ENCODE data around the gene PCDHGA4.
"Not testable (repeated sequence)": the region's sequence is repeated elsewhere in the genome, so short reads cannot be mapped to it uniquely, and the experiment has no call there.

PCDHGA4 gene

GRCh38 chr5:141354900-141355469 is at the start of gene PCDHGA4:
PCDHGA4 (plus strand) TSS chr5:141355021; CDS start chr5:141355108, 87 bp downstream.
- no peak for DNase-seq (ENCODE audit: low spot score)

GRCh38 chr5:141306630-141307029 is 48.2 kb upstream of the PCDHGA4 start:
- DNase-seq (ENCODE audit: low spot score) = no peak

DNA sequence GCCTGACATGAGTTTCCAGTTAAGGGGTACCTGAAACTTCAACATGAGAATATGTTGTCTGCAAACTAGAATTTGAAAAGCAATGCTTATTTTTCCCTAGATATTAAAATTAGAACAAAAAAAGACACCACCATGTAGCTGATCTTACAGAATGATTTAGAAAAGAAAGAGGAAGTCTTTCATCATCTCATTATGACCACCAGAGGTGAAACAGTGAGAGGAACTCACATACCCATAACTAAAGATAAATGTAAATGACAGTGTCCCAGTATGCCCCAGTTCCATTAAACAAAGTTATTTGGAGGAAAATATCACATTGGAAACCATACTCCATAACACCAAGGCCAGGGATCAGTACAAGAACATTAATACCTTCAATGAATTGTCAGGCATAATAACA is 41.1 kb upstream of the PCDHGA4 start:
- DNase-seq (ENCODE audit: low spot score) = no peak

- DNase-seq (ENCODE audit: low spot score) = not testable (repeated sequence)
Observed at GRCh38 chr5:141316963-141317362, 37.9 kb upstream of the PCDHGA4 start.

- DNase-seq (ENCODE audit: low spot score) = no peak
Observed at GRCh38 chr5:141319202-141319601, 35.6 kb upstream of the PCDHGA4 start.

DNA sequence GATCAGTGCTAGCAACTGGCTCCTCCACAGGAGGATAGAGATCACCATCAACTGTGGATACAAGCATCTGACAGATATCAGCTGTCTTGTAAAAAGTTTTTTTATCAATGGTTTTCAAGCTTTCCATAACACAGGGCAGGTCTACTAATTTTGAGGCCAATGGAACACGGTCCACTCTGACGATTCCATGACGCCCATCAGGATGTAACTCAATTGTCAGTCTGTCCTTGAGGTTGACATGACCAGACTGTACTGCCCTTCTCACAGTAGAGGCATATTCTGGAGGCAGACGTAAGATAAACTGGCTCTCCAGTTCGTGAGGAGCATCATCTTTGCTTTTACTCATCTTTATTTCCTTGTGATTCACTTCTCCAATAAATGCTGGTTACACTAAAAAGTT is 35.1 kb upstream of the PCDHGA4 start:
- no peak for DNase-seq (ENCODE audit: low spot score)

DNA sequence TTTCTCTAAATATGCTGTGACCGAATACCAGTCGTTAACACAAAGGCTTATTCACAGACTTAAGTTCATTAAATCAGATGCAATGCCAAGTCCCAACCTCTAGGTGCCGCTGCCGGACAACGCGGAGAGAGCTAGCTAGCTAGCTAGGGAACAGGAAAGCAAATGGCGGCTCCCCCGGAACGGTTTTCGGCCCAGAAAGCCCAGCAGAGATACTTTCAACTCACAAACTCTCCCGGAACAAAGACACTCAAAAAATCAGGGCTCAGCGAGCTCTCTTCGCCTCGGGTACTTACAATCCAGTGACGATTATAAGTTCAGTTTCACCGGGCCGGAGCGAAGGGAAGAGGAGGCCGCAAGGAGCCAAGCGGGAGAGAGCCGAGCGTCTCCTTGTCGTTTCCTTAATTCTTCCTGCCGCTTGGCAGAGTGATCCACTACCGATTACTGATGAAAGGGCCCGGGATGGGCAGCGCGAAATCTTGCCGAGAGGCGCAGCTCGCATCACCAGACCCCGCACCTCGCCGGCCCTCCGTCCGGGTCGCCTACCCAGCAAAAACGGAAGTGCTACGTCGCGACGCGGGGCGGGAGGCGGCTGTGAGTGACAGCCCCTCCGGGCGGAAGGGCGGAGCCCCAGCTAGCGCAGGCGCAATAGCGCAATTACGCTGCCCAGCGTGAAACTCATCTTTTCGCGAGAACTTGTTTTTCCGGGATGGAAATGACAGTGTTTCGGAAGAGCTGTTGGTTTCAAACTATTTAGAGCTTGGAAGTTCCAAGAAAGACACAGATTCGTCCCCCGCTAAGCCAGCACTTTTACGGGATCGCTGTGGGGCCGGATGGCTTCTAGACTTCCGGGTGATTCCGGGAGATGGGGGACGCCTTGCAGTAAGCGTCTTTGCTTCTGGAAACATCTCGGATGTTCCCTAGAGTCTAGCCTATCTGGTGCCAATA is 34.3 kb upstream of the PCDHGA4 start, which contains the start of gene TAF7:
TAF7 (minus strand) TSS at position 560 of the 945 bp plus-strand sequence. CDS start 740 bp downstream, outside the sequence.
- DNase-seq (ENCODE audit: low spot score) = peak; percentile 94

- DNase-seq (ENCODE audit: low spot score) = no peak
Observed at GRCh38 chr5:141322261-141322660, 32.6 kb upstream of the PCDHGA4 start.

GRCh38 chr5:141326088-141326854 is 28.6 kb upstream of the PCDHGA4 start:
- peak; percentile 82 for DNase-seq (ENCODE audit: low spot score)

DNA sequence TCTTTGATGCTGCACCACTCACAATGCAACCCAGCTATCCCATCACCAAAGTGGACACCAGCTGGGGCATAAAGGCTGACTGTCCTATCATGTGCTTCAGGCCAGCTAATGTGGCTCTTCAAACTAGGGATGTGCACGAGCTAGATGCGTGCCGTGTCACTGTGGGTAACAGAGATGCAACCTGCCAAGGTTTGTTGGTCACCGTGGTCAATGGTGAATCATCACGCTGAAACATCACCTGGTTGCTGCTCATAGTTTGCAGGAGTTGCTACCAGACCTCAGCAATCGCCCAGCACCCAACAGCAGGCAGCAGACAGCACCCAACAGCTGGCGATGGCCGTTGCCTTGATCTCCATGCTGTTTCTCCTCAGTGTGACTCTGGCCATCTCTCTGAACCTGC is 26.6 kb upstream of the PCDHGA4 start:
- DNase-seq (ENCODE audit: low spot score) = no peak

- DNase-seq (ENCODE audit: low spot score) = no peak
Observed at GRCh38 chr5:141330299-141331080, 24.3 kb upstream of the PCDHGA4 start, which contains the start of gene PCDHGA1. PCDHGA1 (plus strand) TSS chr5:141330514.

- DNase-seq (ENCODE audit: low spot score) = not testable (repeated sequence)
Observed at GRCh38 chr5:141332571-141332970, 22.2 kb upstream of the PCDHGA4 start.

DNA sequence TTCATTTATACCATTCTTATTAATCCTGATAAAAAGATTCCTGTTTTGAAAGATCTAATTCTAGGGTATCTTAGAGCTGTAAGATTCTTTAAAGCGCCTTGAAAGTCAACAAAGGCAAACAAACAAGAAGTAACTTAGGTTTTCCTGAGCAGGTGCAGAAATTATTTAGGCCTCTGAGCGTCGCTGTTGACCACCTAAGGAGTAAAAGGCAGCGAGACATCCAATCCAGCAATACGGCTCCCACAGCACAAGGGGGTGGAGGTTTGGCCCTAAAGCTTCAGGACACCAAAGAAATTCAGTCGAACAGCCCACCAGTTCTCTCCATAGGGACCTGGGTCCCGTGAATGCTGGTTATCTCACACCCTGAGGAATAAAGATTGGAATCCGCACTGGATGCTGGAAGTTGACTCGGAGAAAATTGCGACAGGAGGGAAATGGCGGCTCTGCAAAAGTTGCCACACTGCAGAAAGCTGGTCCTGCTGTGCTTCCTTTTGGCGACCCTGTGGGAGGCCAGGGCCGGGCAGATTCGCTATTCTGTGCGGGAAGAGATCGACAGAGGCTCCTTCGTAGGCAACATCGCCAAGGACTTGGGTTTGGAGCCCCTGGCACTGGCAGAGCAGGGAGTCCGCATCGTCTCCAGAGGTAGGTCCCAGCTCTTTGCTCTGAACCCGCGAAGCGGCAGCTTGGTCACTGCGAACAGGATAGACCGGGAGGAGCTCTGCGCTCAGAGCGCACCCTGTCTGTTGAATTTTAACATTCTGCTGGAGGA is 16.1 kb upstream of the PCDHGA4 start, which contains the start of gene PCDHGA2:
PCDHGA2 (plus strand) TSS at position 223 of the 769 bp plus-strand sequence.
- no peak for DNase-seq (ENCODE audit: low spot score)

- not testable (repeated sequence) for DNase-seq (ENCODE audit: low spot score)
Observed at GRCh38 chr5:141340781-141341354, 14.0 kb upstream of the PCDHGA4 start.

- DNase-seq (ENCODE audit: low spot score) = no peak
Observed at GRCh38 chr5:141342773-141343172, 12.0 kb upstream of the PCDHGA4 start.

DNA sequence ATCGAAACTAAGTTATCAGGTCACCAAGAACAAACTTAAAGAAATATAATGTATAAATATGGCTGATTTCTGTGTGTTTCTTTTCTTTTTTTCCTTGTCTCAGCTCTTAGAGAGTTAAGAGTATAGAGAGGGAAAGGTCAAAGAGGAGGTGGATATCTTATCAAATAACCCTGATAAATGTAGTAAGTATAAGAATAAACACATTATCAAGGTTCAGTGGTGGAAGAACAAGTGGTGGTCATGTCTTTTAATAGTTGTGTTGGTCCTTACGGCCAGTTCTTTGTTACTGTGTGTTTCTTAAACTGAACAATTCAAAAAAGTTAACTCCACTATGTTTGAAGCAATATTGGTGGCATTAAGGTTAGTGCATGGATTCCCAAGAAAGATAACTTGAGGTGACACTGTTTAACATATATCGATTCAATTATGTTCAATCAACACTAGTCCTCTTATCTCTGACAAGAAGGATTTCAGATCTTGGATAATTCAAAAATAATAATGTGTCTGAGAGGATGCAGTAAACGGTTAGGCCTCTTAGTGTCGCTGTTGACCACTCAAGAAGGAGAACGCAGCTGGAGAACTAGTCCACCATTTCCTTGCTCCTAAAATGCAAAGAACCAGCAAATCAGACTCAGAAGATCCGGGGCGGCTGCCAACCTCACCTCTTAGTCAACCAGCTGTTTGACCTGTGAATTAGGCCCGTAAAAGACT is 11.4 kb upstream of the PCDHGA4 start, which contains the start of gene PCDHGA3:
PCDHGA3 (plus strand) TSS at position 588 of the 711 bp plus-strand sequence. CDS start 205 bp downstream, outside the sequence.
- DNase-seq (ENCODE audit: low spot score) = no peak

DNA sequence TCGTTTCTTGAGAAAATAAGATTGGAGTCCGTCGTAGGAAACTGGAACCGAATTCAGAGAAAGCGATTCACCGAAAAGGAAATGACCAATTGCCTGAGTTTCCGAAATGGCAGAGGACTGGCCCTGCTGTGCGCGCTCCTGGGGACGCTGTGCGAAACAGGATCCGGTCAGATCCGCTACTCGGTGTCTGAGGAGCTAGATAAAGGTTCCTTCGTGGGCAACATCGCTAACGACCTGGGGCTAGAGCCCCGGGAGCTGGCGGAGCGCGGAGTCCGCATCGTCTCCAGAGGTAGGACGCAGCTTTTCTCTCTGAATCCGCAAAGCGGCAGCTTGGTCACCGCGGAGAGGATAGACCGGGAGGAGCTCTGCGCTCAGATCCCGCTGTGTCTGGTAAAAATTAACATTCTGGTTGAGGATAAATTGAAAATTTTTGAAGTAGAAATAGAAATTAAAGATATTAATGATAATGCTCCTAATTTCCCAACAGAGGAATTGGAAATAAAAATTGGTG is 10.8 kb upstream of the PCDHGA4 start:
- no peak for DNase-seq (ENCODE audit: low spot score)

- no peak for DNase-seq (ENCODE audit: low spot score)
Observed at GRCh38 chr5:141345327-141345726, 9.5 kb upstream of the PCDHGA4 start.

GRCh38 chr5:141346017-141346416 is 8.8 kb upstream of the PCDHGA4 start:
- not testable (repeated sequence) for DNase-seq (ENCODE audit: low spot score)
